ENCODE data around the gene MRLN. TPM values are rescaled to one million over a fixed set of nuclear protein-coding genes. Genes with fewer than 3 reads are reported as not detected.
"Not testable (repeated sequence)": the region's sequence is repeated elsewhere in the genome, so short reads cannot be mapped to it uniquely, and the experiment has no call there.

The MRLN gene
- polyA plus RNA-seq, 4 donors: 0.26 to 0.58 TPM; not detected in 2

- DNase-seq (ENCODE audit: low read depth in 4 of 4, low spot score in 3 of 4): peak in 3 of 4 donors; percentile 24 to 35 (median 32)
Observed at GRCh38 chr10:59748834-59749233, 4.4 kb downstream of the MRLN start.

- DNase-seq (ENCODE audit: low read depth in 4 of 4, low spot score in 3 of 4): no peak
Observed at GRCh38 chr10:59745163-59745650, 8.0 kb downstream of the MRLN start.

GRCh38 chr10:59744762-59745161, 8.5 kb downstream of the MRLN start:
- DNase-seq (ENCODE audit: low read depth in 4 of 4, low spot score in 3 of 4): not testable (repeated sequence)

DNA sequence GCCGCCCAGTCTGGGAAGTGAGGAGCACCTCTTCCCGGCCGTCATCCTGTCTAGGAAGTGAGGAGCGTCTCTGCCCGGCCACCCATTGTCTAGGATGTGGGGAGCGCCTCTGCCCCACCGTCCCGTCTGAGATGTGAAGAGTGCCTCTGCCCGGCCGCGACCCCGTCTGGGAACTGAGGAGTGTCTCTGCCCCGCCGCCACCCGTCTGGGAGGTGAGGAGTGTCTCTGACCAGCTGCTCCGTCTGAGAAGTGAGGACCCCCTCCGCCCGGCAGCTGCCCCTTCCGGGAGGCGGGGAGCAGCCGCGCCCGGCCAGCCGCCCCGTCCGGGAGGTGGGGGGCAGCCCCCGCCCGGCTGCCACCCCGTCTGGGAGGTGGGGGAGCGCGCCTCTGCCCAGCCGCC, 9.1 kb downstream of the MRLN start:
- DNase-seq (ENCODE audit: low read depth in 4 of 4, low spot score in 3 of 4): not testable (repeated sequence)

GRCh38 chr10:59741583-59741982, 11.7 kb downstream of the MRLN start:
- DNase-seq (ENCODE audit: low read depth in 4 of 4, low spot score in 3 of 4): no peak

GRCh38 chr10:59741048-59741447, 12.2 kb downstream of the MRLN start:
- DNase-seq (ENCODE audit: low read depth in 4 of 4, low spot score in 3 of 4): no peak

DNA sequence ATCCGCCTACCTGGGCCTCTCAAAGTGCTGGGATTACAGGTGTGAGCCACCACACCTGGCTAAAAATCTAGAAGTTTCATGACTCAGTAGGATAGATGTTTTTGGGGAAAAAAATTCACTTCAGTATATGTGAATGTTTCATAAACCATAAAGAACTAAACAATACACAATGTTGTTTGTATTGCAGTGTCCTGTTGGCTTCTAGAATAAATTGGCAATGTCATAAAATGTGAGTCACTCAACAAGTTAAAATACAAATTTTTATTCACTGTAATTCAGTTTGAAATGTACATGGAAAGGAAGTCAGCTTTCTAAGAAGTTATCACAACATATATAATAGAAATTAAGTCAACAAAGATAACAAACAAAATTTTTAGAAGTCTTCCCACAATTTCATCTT, 16.5 kb downstream of the MRLN start:
- no peak for DNase-seq (ENCODE audit: low read depth in 4 of 4, low spot score in 3 of 4)

- DNase-seq (ENCODE audit: low read depth in 4 of 4, low spot score in 3 of 4): no peak
Observed at GRCh38 chr10:59735296-59735695, 18.0 kb downstream of the MRLN start.

DNA sequence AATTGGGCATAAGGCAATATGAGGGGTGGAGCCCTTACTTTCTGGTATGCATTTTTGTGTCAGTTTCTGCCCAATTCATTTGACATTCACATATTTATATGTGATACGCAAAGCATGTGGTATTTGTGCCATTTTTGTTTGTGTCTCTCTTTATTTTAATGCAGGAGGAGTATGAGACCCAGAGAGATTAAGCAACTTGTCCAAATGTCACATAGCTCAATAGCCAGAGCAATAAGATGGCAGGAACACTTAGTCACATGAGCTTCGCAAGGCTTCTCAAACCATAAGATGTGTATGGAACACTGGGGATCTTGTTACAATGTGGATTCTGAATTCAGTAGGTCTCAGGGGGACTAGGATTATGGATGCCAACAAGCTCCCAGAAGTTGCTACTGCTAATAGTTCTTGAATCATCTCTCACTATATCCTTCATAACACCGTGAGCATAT, 19.2 kb downstream of the MRLN start:
- no peak for DNase-seq (ENCODE audit: low read depth in 4 of 4, low spot score in 3 of 4)

DNA sequence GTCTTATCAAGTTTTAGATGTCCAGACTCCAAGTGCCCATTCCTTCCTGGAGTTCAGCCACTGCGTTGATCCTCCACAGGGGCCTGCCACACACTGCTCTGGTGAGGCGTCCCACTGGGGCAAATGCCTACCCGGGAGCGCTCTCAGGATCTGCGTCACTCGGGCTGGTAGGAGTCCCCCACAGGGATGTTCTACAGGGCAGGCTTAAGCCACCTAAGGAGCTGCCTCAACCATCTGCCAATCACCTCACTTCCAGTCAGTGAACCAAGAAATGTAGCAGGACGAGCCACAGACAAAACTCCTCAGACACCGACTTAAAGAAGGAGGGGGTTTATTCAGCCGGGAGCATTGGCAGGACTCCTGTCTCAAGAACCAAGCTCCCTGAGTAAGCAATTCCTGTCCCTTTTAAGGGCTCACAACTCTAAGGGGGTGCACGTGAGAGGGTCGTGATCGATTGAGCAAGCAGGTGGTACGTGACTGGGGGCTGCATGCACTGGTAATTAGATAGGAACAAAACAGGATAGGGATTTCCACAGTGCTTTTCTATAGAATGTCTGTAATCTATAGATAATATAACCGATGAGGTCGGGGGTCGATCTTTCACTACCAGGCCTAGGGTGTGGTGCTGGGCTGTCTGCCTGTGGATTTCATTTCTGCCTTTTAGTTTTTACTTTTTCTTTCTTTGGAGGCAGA, 19.8 kb downstream of the MRLN start:
- DNase-seq (ENCODE audit: low read depth in 4 of 4, low spot score in 3 of 4): not testable (repeated sequence)

GRCh38 chr10:59732849-59733248, 20.4 kb downstream of the MRLN start:
- DNase-seq (ENCODE audit: low read depth in 4 of 4, low spot score in 3 of 4): not testable (repeated sequence)

- DNase-seq (ENCODE audit: low read depth in 4 of 4, low spot score in 3 of 4): not testable (repeated sequence)
Observed at GRCh38 chr10:59729167-59729566, 24.1 kb downstream of the MRLN start.

GRCh38 chr10:59724098-59724938, 28.9 kb downstream of the MRLN start:
- DNase-seq (ENCODE audit: low read depth in 4 of 4, low spot score in 3 of 4): no peak

GRCh38 chr10:59720377-59720776, 32.9 kb downstream of the MRLN start:
- no peak for DNase-seq (ENCODE audit: low read depth in 4 of 4, low spot score in 3 of 4)

GRCh38 chr10:59719374-59719773, 33.9 kb downstream of the MRLN start:
- no peak for DNase-seq (ENCODE audit: low read depth in 4 of 4, low spot score in 3 of 4)

DNA sequence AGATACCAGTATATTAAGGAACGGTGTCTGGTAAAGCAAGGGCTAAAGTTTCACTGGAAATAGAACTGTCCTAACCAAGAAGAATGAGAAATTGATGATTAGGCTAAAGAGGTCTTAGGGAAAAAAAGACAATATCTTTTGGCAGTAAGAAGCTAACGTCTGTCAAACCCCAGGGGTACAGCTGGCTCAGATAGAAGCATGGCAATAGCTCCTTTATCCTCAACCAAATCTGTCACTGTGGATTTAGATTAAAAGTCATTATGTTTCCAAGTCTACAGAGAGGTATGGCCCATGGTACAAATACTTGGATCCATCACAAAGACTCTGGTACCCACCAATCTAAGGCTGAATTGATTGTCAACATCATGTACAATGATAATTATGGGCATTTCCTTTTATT, 35.0 kb downstream of the MRLN start:
- no peak for DNase-seq (ENCODE audit: low read depth in 4 of 4, low spot score in 3 of 4)

GRCh38 chr10:59713196-59713821, 39.9 kb downstream of the MRLN start:
- no peak for DNase-seq (ENCODE audit: low read depth in 4 of 4, low spot score in 3 of 4)

DNA sequence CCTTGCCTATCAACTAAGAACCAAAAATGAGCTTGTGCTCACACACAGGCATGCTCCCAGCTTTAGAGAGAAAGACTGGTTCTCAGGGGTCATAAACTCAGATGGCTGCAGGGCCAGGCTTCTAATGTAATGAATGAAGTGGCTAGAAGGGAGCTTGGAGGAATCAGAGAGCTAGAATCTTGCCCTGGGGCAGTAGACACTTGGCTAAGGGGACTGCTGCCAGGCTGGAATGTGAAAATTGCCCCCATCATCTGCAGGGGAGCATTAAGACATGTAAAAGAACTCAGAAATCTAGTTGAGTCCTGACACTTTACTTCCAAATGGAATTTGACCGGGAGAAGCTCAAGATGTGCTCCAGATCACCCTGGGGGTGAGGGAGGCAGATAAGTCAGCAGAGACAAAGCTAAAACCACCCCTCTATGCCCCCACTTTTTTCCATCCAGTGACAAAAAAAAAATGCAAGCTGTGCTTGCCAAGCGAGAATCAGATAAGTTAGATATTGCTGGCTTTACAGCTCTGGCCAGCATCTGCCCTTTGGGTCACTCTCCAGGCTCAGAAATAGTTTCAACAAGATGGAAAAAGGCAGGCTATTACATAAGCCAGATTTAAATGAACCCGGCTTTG, 41.3 kb downstream of the MRLN start:
- no peak for DNase-seq (ENCODE audit: low read depth in 4 of 4, low spot score in 3 of 4)

DNA sequence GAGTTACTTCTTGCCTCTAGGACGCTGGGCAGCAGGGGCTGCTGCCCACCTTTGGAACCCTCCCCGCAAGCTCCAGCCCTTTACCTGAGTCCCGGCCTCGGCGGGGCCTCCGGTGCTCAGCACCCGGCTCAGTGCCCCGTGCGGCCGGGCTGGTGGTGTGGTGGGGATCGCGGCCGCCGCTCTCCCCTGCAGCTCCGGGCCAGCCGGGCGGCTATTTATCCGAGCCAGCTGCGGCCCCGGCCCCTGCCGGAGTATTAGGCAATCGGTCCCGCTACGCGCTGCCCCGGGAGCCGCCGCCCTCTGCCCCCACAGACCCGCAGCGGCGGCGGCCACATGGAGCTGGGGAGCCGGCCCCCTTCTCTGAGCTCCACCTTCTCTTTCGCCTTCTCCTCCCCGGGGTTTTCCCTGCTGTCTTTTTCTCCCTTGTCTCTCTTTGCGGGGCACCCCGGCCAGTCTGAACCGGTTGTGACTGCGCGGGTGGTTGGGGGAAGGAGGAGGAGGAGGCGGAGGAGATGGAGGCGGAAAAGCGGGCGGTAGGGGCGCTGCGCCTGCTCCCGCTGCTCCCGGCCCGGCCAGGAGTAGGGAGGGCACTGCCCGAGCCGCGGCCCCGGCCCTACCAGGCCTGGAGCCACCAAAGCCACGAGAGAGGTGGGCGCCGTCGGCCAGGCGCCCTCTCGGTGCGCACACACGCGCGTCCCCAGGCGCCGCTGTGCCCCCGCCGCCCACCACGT, 43.7 kb downstream of the MRLN start, which contains the start of gene SLC16A9:
Gene SLC16A9 (minus strand): TSS at position 456 of the 731 bp plus-strand sequence. CDS start 25,559 bp downstream, outside the sequence.
- DNase-seq (ENCODE audit: low read depth in 4 of 4, low spot score in 3 of 4): peak; percentile 53 to 68 (median 63)

All from left renal pelvis (tissue), 4 donors.